ENCODE data around the gene QRFP.

DNA sequence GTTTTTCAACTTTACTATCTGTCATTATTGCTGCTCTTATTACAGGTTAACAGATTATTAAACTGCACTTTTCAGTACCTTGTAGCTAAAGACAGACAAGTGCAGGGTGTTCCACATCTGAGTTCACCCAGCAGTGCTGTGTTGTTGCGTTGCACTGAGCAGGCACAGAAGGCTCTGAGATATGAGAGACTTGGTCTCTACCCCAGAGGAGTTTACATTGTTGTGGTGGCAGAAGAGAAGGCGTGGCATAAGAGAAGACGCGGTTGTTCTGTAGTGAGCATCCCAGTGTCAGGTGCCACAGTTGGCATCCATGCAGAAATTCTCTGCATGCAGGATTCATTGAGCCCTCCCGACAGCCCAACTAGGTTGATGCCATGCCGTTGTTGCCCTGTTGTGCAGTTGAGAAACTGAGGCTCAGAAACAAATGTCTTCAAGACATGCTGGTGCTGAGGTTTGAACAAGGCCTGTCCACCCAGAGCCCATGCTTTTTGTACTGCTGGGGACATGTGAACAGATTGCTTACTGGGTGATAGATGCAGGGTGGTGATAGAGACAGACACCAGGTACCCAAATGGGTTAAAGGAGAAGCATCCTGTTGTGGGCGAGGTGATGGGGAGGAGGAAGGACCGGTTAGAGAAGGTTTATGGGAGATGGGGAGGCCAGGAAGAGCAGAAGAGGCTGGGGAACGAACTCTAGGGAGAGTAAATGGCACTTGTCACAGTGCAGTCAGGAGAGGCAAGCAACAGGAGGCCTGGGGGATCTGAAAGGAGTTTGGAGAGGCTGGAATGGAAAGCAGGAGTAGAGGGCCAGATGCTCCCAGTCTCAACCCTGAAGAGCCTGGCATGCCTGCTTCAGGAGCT is 53.3 kb downstream of the QRFP start:
- no peak for TF ChIP-seq CTCF (IDR thresholded peaks at IDR 0.05 in 4 of 5, conservative IDR thresholded peaks at IDR 0.05 in 1 of 5)
- no peak for TF ChIP-seq POLR2A (IDR thresholded peaks at IDR 0.05)

Measured in gastrocnemius medialis (tissue), 4 donors.